Vagina (tissue), 2 donors: Measurements from ENCODE around the gene TAF3. TPM values are rescaled to one million over a fixed set of nuclear protein-coding genes. Genes with fewer than 3 reads are reported as not detected.

Experiments
- DNase-seq, 2 donors: peaks; one replicate each; pipeline ENCODE4 v3.0.0-alpha.2; 2017; ENCODE audit errors: extremely low spot score in 2 of 2
- H3K27ac ChIP-seq: fragments of 200-600 bp; sonication (generic); one replicate; pipeline ENCODE4 v1.5.1; 2019
- H3K27me3 ChIP-seq: fragments of 200-600 bp; sonication (generic); one replicate; pipeline ENCODE4 v1.5.1; 2019
- H3K36me3 ChIP-seq, 2 donors: fragments of 200-600 bp; sonication (generic); one replicate each; pipeline ENCODE4 v1.5.1; 2017 to 2019
- H3K4me1 ChIP-seq: fragments of 200-600 bp; sonication (generic); one replicate; pipeline ENCODE4 v1.5.1; 2019
- H3K4me3 ChIP-seq, 2 donors: fragments of 200-600 bp; sonication (generic); 1 replicate in 1 of 2; 2 replicates in 1 of 2; pipeline ENCODE4 v1.5.1; 2016 to 2019
- H3K9me3 ChIP-seq: fragments of 200-600 bp; sonication (generic); one replicate; pipeline ENCODE4 v1.5.1; 2019
- POLR2A ChIP-seq, 2 donors: fragments of 450-650 bp; IDR thresholded peaks; one replicate each; pipeline ENCODE4 v1.6.1; 2017; ENCODE audit warnings: antibody characterized with exemption in 2 of 2, mild to moderate bottlenecking in 2 of 2, moderate library complexity in 2 of 2
- POLR2AphosphoS5 ChIP-seq, 2 donors: sonication (generic); formaldehyde crosslinking; IDR thresholded peaks; one replicate each; pipeline ENCODE4 v1.9.0; 2017; ENCODE audit warnings: antibody characterized with exemption in 2 of 2, mild to moderate bottlenecking in 2 of 2, low read depth in 1 of 2; ENCODE audit not compliant: insufficient read depth in 1 of 2
- intact Hi-C: fragments of 100-400 bp; cut with DNase I; formaldehyde crosslinking; loops from one replicate; pipeline ENCODE4 v1.15.1; 2023
- total RNA-seq: library from RNA; depleted of rRNA; stranded (reverse); fragments of >200 nt; gene quantifications from one replicate; pipeline ENCODE4 v1.2.3, GENCODE V29; 2016
- TF ChIP-seq, protein P1 (sequence below), 3 experiments: fragments of 450-650 bp in 2 of 3; fragments of 200-600 bp in 1 of 3; sonication (generic) in 1 of 3; IDR thresholded peaks; one replicate each; pipeline ENCODE4 v1.5.1; 2017 to 2019; ENCODE audit warnings: antibody characterized with exemption in 3 of 3, mild to moderate bottlenecking in 2 of 3, moderate library complexity in 2 of 3

Gene TAF3
- total RNA-seq, 1 donor from 2014 or later: 9.8 TPM

DNA sequence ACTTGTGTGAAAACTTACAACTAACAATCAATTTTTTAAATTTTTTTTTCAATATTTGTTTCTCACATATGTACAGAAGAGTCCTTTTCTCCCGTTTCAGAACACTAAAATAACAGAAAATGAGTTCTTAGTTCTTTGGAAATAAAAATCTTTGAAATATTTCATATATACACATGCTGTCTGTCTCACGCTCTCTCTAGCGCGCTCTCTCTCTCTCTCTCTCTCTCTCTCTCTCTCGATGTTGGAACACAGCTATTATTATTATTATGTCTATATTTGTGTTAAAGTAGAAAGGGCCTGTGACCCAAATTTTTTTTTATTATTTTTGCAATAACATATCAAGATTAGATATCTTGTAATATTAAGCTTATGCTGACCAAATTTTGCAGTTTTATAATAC lies 139.3 kb downstream of the TAF3 start:
- TF ChIP-seq, protein P1, sequence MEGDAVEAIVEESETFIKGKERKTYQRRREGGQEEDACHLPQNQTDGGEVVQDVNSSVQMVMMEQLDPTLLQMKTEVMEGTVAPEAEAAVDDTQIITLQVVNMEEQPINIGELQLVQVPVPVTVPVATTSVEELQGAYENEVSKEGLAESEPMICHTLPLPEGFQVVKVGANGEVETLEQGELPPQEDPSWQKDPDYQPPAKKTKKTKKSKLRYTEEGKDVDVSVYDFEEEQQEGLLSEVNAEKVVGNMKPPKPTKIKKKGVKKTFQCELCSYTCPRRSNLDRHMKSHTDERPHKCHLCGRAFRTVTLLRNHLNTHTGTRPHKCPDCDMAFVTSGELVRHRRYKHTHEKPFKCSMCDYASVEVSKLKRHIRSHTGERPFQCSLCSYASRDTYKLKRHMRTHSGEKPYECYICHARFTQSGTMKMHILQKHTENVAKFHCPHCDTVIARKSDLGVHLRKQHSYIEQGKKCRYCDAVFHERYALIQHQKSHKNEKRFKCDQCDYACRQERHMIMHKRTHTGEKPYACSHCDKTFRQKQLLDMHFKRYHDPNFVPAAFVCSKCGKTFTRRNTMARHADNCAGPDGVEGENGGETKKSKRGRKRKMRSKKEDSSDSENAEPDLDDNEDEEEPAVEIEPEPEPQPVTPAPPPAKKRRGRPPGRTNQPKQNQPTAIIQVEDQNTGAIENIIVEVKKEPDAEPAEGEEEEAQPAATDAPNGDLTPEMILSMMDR (IDR thresholded peaks at IDR 0.05): no peak
- TF ChIP-seq POLR2AphosphoS5 (IDR thresholded peaks at IDR 0.05; ENCODE audit: insufficient read depth in 1 of 2, low read depth in 1 of 2) (no peak), POLR2A (IDR thresholded peaks at IDR 0.05) (no peak)
- H3K27me3 ChIP-seq: no peaks in the 10 kb centered on the region
- H3K36me3 ChIP-seq: no peaks in the 10 kb centered on the region
- H3K27ac ChIP-seq: no peak overlapping the region
- H3K4me3 ChIP-seq: no peak overlapping the region
- H3K4me1 ChIP-seq: peaks cover 20% of the 10 kb centered on the region
- no peak for DNase-seq
- intact Hi-C loops: no loop called here
- H3K9me3 ChIP-seq: no peaks in the 10 kb centered on the region

DNA sequence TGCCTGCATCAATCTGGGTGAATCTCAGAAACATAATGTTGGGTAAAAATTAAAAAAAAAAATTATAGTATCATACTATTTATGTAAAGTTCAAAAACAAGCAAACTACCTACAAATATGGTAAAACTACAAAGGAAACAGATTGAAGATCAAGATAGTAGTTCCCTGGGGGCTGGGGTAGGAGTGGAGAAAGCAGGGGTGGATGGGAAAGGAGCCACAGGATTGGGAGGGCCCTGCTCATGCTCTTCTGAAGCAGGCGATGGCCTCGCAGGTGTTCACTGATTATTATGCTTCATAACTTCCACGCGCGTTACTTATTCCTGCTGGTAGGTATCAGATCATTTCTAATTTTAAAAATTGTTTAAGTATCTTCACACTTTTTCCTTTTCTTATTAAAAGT lies 140.1 kb downstream of the TAF3 start:
- no peaks in the 10 kb centered on the region for H3K9me3 ChIP-seq
- H3K4me1 ChIP-seq: peaks cover 20% of the 10 kb centered on the region
- H3K36me3 ChIP-seq: no peaks in the 10 kb centered on the region
- TF ChIP-seq POLR2AphosphoS5 (IDR thresholded peaks at IDR 0.05; ENCODE audit: insufficient read depth in 1 of 2, low read depth in 1 of 2): no peak
- TF ChIP-seq, protein P1 (IDR thresholded peaks at IDR 0.05): no peak
- no peak for TF ChIP-seq POLR2A (IDR thresholded peaks at IDR 0.05)
- no peak for DNase-seq
- no peak overlapping the region for H3K27ac ChIP-seq
- intact Hi-C loops: no loop called here
- H3K4me3 ChIP-seq: no peak overlapping the region
- no peaks in the 10 kb centered on the region for H3K27me3 ChIP-seq

DNA sequence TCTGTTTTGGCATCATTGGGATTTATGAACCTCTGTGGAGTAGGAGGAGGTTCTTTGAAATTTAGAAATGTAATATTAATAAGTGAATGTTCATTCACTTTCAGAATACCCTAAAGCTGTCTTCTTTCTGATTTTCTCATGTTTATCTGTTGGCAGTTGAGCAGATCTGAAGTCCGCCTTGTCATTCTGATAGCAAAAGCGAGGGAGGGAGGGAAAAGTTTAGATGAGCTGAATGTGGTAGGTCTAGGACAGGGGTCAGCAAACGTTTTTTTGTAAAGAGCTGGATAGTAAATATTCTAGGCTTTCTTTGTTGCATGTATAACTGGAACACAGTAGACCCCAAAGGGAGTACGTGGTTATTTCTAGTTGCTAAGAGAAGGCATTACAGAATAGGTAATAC lies 141.8 kb downstream of the TAF3 start:
- TF ChIP-seq, protein P1 (IDR thresholded peaks at IDR 0.05): no peak
- no peak for TF ChIP-seq POLR2A (IDR thresholded peaks at IDR 0.05)
- TF ChIP-seq POLR2AphosphoS5 (IDR thresholded peaks at IDR 0.05; ENCODE audit: insufficient read depth in 1 of 2, low read depth in 1 of 2): no peak
- intact Hi-C loops: no loop called here

DNA sequence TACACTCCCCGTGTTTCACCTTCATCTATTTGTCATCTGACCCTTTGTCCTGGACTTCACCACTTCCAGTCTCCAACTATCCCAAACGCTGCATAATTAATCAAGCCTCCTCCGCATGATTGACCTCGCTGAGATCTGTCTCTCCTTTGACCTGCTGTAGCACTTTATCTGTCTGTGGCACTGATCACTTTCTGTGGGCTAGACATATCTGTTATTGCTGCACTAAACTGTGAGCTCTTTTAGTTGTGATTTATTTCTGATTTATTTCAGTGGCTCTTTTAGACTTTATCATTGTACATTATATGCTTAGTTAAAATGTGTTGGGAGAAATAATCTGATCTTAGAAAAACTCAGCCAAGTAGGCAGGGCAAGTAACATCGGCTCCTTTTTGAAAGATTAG lies 144.3 kb downstream of the TAF3 start:
- H3K27me3 ChIP-seq: no peaks in the 10 kb centered on the region
- no peaks in the 10 kb centered on the region for H3K9me3 ChIP-seq
- H3K4me1 ChIP-seq: no peaks in the 10 kb centered on the region
- DNase-seq: no peak
- TF ChIP-seq POLR2AphosphoS5 (IDR thresholded peaks at IDR 0.05; ENCODE audit: insufficient read depth in 1 of 2, low read depth in 1 of 2) (no peak), POLR2A (IDR thresholded peaks at IDR 0.05) (no peak)
- TF ChIP-seq, protein P1 (IDR thresholded peaks at IDR 0.05): no peak
- intact Hi-C loops: no loop called here
- H3K36me3 ChIP-seq: peaks cover 0 to 10% of the 10 kb centered on the region in 2 donors
- H3K27ac ChIP-seq: no peak overlapping the region
- H3K4me3 ChIP-seq: no peak overlapping the region

More for the DNA sequence above, 141.8 kb downstream of the TAF3 start:
- Histone ChIP-seq H3K4me1 (peaks cover 20% of the 10 kb centered on the region), H3K4me3 (no peak overlapping the region), H3K27ac (no peak overlapping the region), H3K36me3 (peaks cover 0 to 10% of the 10 kb centered on the region in 2 donors), H3K27me3 (no peaks in the 10 kb centered on the region), H3K9me3 (no peaks in the 10 kb centered on the region)
- DNase-seq: no peak

DNA sequence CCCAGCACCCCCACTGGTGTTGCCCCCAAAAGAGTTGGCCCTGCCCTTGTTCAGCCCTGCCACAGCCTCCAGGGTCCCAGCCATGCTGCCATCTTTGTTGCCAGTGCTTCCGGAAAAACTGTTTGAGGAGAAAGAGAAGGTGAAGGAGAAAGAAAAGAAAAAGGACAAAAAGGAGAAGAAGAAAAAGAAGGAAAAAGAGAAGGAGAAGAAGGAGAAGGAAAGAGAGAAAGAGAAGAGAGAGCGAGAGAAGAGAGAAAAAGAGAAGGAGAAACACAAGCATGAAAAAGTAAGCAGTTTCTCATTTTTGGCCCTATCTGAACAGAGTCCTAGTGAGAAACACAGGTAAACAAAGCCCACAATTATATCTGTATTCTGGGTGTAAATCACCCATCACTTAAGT lies 147.2 kb downstream of the TAF3 start:
- no peak overlapping the region for H3K27ac ChIP-seq
- intact Hi-C loops: no loop called here
- H3K9me3 ChIP-seq: no peaks in the 10 kb centered on the region
- no peaks in the 10 kb centered on the region for H3K27me3 ChIP-seq
- no peaks in the 10 kb centered on the region for H3K4me1 ChIP-seq
- H3K36me3 ChIP-seq: peaks cover 0 to 10% of the 10 kb centered on the region in 2 donors
- DNase-seq: no peak
- no peak for TF ChIP-seq POLR2AphosphoS5 (IDR thresholded peaks at IDR 0.05; ENCODE audit: insufficient read depth in 1 of 2, low read depth in 1 of 2)
- TF ChIP-seq, protein P1 (IDR thresholded peaks at IDR 0.05): no peak
- TF ChIP-seq POLR2A (IDR thresholded peaks at IDR 0.05): no peak
- no peak overlapping the region for H3K4me3 ChIP-seq
